Naive B cell (primary cell): ENCODE results near the gene PLK2. TPM values are rescaled to one million over a fixed set of nuclear protein-coding genes. Genes with fewer than 3 reads are reported as not detected.

Experiments
- ATAC-seq, 2 donors: fragments of 150-1000 bp; cut with Tn5 transposase; 2 replicates each; pipeline ENCODE4 v1.10.0; 2021; ENCODE audit warnings: low read depth in 2 of 2, mild to moderate bottlenecking in 2 of 2, moderate library complexity in 2 of 2
- DNase-seq: peaks from one replicate; pipeline ENCODE4 v3.0.0; 2022
- H3K27ac Mint-ChIP-seq, 6 donors: one replicate each; pipeline ENCODE4 v1.8.0; 2020 to 2022; ENCODE audit warnings: mild to moderate bottlenecking in 6 of 6, mixed read lengths in 6 of 6, moderate library complexity in 5 of 6, inconsistent platforms in 2 of 6
- H3K27me3 Mint-ChIP-seq, 3 donors: one replicate each; pipeline ENCODE4 v1.8.0; 2021 to 2022; ENCODE audit warnings: mixed read lengths in 3 of 3, mild to moderate bottlenecking in 1 of 3
- H3K36me3 Mint-ChIP-seq, 2 donors: one replicate each; pipeline ENCODE4 v1.8.0; 2020 to 2022; ENCODE audit warnings: mixed read lengths in 2 of 2, inconsistent platforms in 1 of 2, mild to moderate bottlenecking in 1 of 2
- H3K4me1 Mint-ChIP-seq, 3 donors: one replicate each; pipeline ENCODE4 v1.8.0; 2020 to 2022; ENCODE audit warnings: mixed read lengths in 3 of 3, inconsistent platforms in 1 of 3, mild to moderate bottlenecking in 1 of 3, moderate library complexity in 1 of 3
- H3K4me3 Mint-ChIP-seq, 8 donors: one replicate each; pipeline ENCODE4 v1.8.0; 2020 to 2022; ENCODE audit warnings: mild to moderate bottlenecking in 8 of 8, mixed read lengths in 8 of 8, moderate library complexity in 8 of 8, inconsistent platforms in 2 of 8
- H3K9me3 Mint-ChIP-seq, 7 donors: one replicate each; pipeline ENCODE4 v1.8.0; 2020 to 2022; ENCODE audit warnings: mixed read lengths in 7 of 7, mild to moderate bottlenecking in 5 of 7, inconsistent platforms in 2 of 7, moderate library complexity in 1 of 7
- polyA plus RNA-seq, 6 donors: library from polyadenylated mRNA; unstranded; fragments of 300-500 nt; fragmentation: Illumina TruSeq; gene quantifications; one replicate each; pipeline ENCODE4 v1.2.3, GENCODE V29; 2021; ENCODE audit warnings: low read depth in 6 of 6

The PLK2 gene
- polyA plus RNA-seq, 6 donors from 2014 or later: 1.9 to 8.9 (median 7.5) TPM

- Mint-ChIP-seq H3K36me3 (peaks cover 16 to 18% of the 10 kb centered on the region in 2 donors), H3K4me1 (no peaks in the 10 kb centered on the region), H3K27me3 (no peaks in the 10 kb centered on the region), H3K9me3 (no peaks in the 10 kb centered on the region), H3K27ac (peak overlapping the region in 1 of 6 donors; percentile 83), H3K4me3 (no peak overlapping the region)
- no peak for DNase-seq
- no peak for ATAC-seq
Observed at GRCh38 chr5:58452566-58453258, 7.2 kb downstream of the PLK2 start.

- Mint-ChIP-seq H3K4me3 (no peak overlapping the region), H3K9me3 (peaks cover 0 to under 1% (median 0%) of the 10 kb centered on the region in 7 donors), H3K27me3 (peaks cover 0 to 3% (median 0%) of the 10 kb centered on the region in 3 donors), H3K4me1 (no peaks in the 10 kb centered on the region), H3K27ac (peak overlapping the region in 1 of 6 donors; percentile 83), H3K36me3 (peaks cover 16 to 18% of the 10 kb centered on the region in 2 donors)
- DNase-seq (no peak), ATAC-seq (no peak)
Observed at GRCh38 chr5:58451732-58452565, 7.9 kb downstream of the PLK2 start.

- H3K36me3 Mint-ChIP-seq: peaks cover 16 to 17% of the 10 kb centered on the region in 2 donors
- H3K4me1 Mint-ChIP-seq: no peaks in the 10 kb centered on the region
- ATAC-seq (no peak), DNase-seq (no peak)
- no peak overlapping the region for H3K4me3 Mint-ChIP-seq
- peaks cover 0 to 11% (median 0%) of the 10 kb centered on the region in 3 donors for H3K27me3 Mint-ChIP-seq
- no peak overlapping the region for H3K27ac Mint-ChIP-seq
- peaks cover 0 to 4% (median 0%) of the 10 kb centered on the region in 7 donors for H3K9me3 Mint-ChIP-seq
Observed at GRCh38 chr5:58450811-58451629, 8.9 kb downstream of the PLK2 start.

- H3K4me3 Mint-ChIP-seq: no peak overlapping the region
- no peaks in the 10 kb centered on the region for H3K4me1 Mint-ChIP-seq
- peaks cover 10 to 11% of the 10 kb centered on the region in 2 donors for H3K36me3 Mint-ChIP-seq
- DNase-seq (no peak), ATAC-seq (no peak)
- H3K27me3 Mint-ChIP-seq: peaks cover 0 to 11% (median 0%) of the 10 kb centered on the region in 3 donors
- no peak overlapping the region for H3K27ac Mint-ChIP-seq
- peaks cover 0 to 5% (median 0%) of the 10 kb centered on the region in 7 donors for H3K9me3 Mint-ChIP-seq
Observed at GRCh38 chr5:58450018-58450417, 9.9 kb downstream of the PLK2 start.

GRCh38 chr5:58447226-58447625 lies 12.7 kb downstream of the PLK2 start:
- Mint-ChIP-seq H3K4me3 (no peak overlapping the region), H3K36me3 (no peaks in the 10 kb centered on the region), H3K9me3 (peaks cover 0 to 13% (median 2%) of the 10 kb centered on the region in 7 donors), H3K4me1 (no peaks in the 10 kb centered on the region), H3K27ac (no peak overlapping the region), H3K27me3 (peaks cover 0 to 11% (median 0%) of the 10 kb centered on the region in 3 donors)
- ATAC-seq: no peak
- no peak for DNase-seq

GRCh38 chr5:58446024-58446423 lies 13.9 kb downstream of the PLK2 start:
- DNase-seq (no peak), ATAC-seq (no peak)
- H3K27me3 Mint-ChIP-seq: peaks cover 0 to 11% (median 0%) of the 10 kb centered on the region in 3 donors
- H3K36me3 Mint-ChIP-seq: no peaks in the 10 kb centered on the region
- H3K9me3 Mint-ChIP-seq: peaks cover 0 to 13% (median 2%) of the 10 kb centered on the region in 7 donors
- H3K4me3 Mint-ChIP-seq: no peak overlapping the region
- no peak overlapping the region for H3K27ac Mint-ChIP-seq
- no peaks in the 10 kb centered on the region for H3K4me1 Mint-ChIP-seq

GRCh38 chr5:58444805-58445204 lies 15.1 kb downstream of the PLK2 start:
- DNase-seq: no peak
- Mint-ChIP-seq H3K27me3 (peaks cover 0 to 11% (median 0%) of the 10 kb centered on the region in 3 donors), H3K36me3 (no peaks in the 10 kb centered on the region), H3K27ac (no peak overlapping the region), H3K9me3 (peaks cover 0 to 13% (median 2%) of the 10 kb centered on the region in 7 donors), H3K4me3 (no peak overlapping the region), H3K4me1 (no peaks in the 10 kb centered on the region)
- ATAC-seq: no peak

GRCh38 chr5:58440901-58441460 lies 18.9 kb downstream of the PLK2 start:
- no peaks in the 10 kb centered on the region for H3K36me3 Mint-ChIP-seq
- no peaks in the 10 kb centered on the region for H3K27me3 Mint-ChIP-seq

GRCh38 chr5:58439094-58439644 lies 20.7 kb downstream of the PLK2 start:
- Mint-ChIP-seq H3K36me3 (no peaks in the 10 kb centered on the region), H3K4me1 (peaks cover 0 to 5% (median 0%) of the 10 kb centered on the region in 3 donors), H3K27ac (no peak overlapping the region), H3K4me3 (no peak overlapping the region), H3K9me3 (peaks cover 0 to 8% (median 0%) of the 10 kb centered on the region in 7 donors), H3K27me3 (no peaks in the 10 kb centered on the region)
- ATAC-seq (no peak), DNase-seq (no peak)

More at GRCh38 chr5:58440901-58441460, 18.9 kb downstream of the PLK2 start:
- H3K27ac Mint-ChIP-seq: no peak overlapping the region
- no peaks in the 10 kb centered on the region for H3K4me1 Mint-ChIP-seq
- no peak overlapping the region for H3K4me3 Mint-ChIP-seq
- DNase-seq (no peak), ATAC-seq (no peak)
- peaks cover 0 to 11% (median 0%) of the 10 kb centered on the region in 7 donors for H3K9me3 Mint-ChIP-seq

- no peak overlapping the region for H3K27ac Mint-ChIP-seq
- peaks cover 0 to under 1% (median 0%) of the 10 kb centered on the region in 7 donors for H3K9me3 Mint-ChIP-seq
- H3K27me3 Mint-ChIP-seq: no peaks in the 10 kb centered on the region
- no peaks in the 10 kb centered on the region for H3K36me3 Mint-ChIP-seq
- no peak for DNase-seq
- peaks cover 0 to 5% (median 0%) of the 10 kb centered on the region in 3 donors for H3K4me1 Mint-ChIP-seq
- no peak overlapping the region for H3K4me3 Mint-ChIP-seq
- no peak for ATAC-seq
Observed at GRCh38 chr5:58437661-58438060, 22.2 kb downstream of the PLK2 start.

- Mint-ChIP-seq H3K4me1 (peaks cover 0 to 5% (median 0%) of the 10 kb centered on the region in 3 donors), H3K36me3 (no peaks in the 10 kb centered on the region), H3K9me3 (no peaks in the 10 kb centered on the region), H3K4me3 (no peak overlapping the region), H3K27me3 (peaks cover 0 to 6% (median 0%) of the 10 kb centered on the region in 3 donors), H3K27ac (no peak overlapping the region)
- DNase-seq (no peak), ATAC-seq (no peak)
Observed at GRCh38 chr5:58431832-58432231, 28.1 kb downstream of the PLK2 start.

GRCh38 chr5:58412932-58413331 lies 47.0 kb downstream of the PLK2 start:
- Mint-ChIP-seq H3K27ac (no peak overlapping the region), H3K9me3 (peaks cover 0 to 1% (median 0%) of the 10 kb centered on the region in 7 donors), H3K4me1 (no peaks in the 10 kb centered on the region), H3K27me3 (peaks cover 0 to 10% (median 4%) of the 10 kb centered on the region in 3 donors), H3K36me3 (no peaks in the 10 kb centered on the region), H3K4me3 (no peak overlapping the region)
- DNase-seq: no peak
- no peak for ATAC-seq
